Embryonic facial prominence (tissue), 1 donor: Measurements from ENCODE around the gene PRPH.
A peak's percentile ranks its signal among the peaks of the same experiment; 100 is the strongest.
"Not testable (repeated sequence)": the region's sequence is repeated elsewhere in the genome, so short reads cannot be mapped to it uniquely, and the experiment has no call there.

Experiments
- DNase-seq: peaks from one replicate; pipeline ENCODE4 v3.0.0-alpha.2; 2016; ENCODE audit errors: extremely low spot score

PRPH gene

DNA sequence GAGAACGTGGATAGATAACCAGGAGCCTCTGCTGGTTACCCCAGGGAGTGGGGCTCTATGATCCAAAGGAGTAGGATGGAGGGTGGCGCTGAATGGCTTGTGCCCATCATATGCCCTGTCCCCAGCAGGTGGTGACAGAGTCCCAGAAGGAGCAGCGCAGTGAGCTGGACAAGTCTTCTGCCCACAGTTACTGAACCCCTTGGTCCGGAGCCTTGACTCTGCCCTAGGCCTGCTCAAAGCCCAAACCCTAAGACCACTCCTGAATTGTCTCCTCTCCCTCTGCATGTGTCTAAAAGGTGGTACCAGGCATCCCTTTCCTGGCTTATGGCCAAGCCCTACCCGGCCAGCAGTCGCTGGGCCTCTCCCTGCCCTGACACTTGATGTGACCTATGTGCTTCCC, 3.2 kb downstream of the PRPH start:
- no peak for DNase-seq

GRCh38 chr12:49301760-49302159, 6.8 kb downstream of the PRPH start:
- DNase-seq: no peak

DNA sequence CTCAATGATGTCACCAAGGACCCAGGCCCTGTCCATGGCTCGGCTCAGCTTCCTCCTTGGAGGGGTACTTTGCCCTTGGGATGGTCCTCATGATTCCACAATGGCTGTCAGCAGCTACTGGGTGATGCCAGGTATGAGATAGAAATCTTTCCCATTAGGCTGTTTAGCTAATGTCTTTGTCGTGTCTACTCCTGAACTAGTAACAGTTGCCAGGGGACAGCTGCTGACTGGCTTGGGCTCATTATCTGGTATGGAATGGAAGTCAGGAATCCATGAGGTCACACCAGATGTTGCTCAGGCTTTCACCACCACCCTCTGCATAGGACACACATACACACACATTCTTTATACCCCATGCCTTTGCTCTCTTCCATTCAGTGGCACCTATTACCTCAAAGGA, 9.2 kb downstream of the PRPH start:
- no peak for DNase-seq

DNA sequence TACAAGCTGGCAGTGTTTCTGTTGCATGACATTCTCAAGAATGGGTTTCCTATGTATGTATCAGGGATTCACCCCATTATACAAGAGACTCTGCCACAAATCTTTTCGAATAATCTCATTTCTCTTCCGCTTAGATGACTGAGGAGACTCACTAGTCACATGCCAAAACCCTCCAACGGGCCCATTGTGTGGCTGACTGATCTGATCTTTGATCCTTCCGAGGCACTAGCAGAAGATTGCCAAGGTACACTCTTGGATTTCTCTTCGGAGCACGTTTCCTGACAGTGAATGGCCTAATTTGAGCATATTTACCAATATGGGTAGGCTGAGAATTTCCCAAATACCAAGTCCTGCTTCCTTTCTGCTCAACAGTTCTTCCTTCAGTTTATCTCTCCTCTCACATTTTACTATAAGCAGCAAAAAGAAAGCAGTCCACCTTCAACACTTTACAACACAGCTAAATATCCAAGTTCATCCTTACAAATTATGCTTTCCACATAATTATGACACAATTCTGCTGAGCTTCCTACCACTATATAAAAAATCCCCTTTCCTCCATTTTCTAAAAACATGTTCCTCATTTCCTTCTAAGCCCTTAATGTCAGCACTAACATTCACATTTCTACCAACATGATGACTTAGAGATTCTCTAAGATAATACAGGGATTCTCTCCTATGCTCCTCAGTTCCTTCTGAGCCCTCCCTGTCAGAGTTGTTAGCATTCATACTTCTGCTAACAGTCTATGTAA, 11.0 kb downstream of the PRPH start:
- DNase-seq: no peak

DNA sequence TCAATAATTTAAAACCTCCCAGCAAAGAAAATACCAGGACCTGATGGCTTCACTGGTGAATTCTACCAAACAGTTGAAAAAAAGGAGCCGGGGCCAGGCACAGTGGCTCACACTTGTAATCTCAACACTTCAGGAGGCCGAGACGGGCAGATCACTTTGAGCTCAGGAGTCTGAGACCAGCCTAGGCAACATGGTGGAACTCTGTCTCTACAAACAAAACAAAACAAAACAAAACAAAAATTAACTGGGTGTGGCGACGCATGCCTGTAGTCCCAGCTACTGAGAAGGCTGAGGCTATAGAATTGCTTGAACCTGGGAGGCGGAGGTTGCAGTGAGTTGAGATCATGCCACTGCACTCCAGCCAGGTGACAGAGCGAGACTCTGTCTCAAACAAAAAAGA, 14.4 kb downstream of the PRPH start:
- no peak for DNase-seq

GRCh38 chr12:49310451-49311000, 15.6 kb downstream of the PRPH start:
- not testable (repeated sequence) for DNase-seq

- no peak for DNase-seq
Observed at GRCh38 chr12:49314811-49315210, 19.9 kb downstream of the PRPH start.

GRCh38 chr12:49317118-49317517, 22.2 kb downstream of the PRPH start:
- not testable (repeated sequence) for DNase-seq

GRCh38 chr12:49320411-49321103, 25.6 kb downstream of the PRPH start:
- not testable (repeated sequence) for DNase-seq

DNA sequence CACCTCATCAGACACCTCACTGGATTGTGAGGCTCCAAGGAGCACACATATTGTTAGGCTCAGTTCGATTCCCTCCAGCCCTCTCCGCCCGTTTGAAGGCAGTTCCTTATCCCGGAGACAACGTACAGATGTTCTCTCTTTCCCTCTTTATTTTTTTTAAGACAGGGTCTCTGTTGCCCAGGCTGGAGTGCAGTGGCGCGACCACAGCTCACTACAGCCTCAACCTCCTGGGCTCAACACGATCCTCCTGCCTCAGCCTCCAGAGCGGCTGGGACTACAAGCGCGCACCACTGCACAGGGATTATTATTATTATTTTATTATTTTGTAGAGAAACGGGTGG, 27.4 kb downstream of the PRPH start:
- no peak for DNase-seq

DNA sequence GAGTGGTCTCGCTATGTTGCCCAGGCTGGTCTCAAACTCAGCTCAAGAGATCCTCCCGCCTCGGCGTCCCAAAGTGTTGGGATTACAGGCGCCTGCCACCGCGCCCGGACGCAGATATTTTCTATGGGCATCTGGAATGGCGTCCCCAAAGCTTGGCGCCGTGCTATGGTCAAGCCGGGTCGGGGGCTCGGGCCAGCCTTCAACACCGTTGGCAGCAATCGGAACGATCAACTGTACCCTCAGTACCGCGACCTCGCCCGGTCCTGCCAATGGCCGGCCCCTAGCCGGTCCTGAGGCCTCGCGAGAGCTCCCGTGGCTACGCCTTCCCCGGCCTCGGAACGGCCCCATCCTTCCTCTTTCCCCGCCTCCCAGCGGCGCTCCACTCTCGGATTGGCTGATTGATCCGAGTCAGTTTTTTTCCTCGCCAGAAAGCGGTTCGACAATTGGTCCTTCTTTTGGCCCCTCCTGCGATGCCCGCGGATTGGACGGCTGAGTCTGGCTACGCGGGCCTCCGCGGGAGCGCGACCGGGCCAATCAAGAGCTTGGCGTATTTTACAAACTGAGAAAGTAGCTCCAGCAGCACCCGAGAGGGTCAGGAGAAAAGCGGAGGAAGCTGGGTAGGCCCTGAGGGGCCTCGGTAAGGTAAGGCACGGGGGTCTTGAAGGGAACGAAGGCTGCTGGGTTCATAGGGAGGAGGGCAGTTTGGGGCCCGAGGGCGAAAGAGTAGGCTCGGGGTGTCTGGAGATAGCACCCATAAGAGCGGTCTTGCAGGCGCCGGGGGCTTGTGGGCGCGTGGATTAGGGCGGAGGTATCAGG, 28.0 kb downstream of the PRPH start, which contains the start of gene TROAP:
TROAP (plus strand) TSS at position 548 of the 816 bp plus-strand sequence. CDS start 354 bp downstream, outside the sequence.
- peak; percentile 96 for DNase-seq

DNA sequence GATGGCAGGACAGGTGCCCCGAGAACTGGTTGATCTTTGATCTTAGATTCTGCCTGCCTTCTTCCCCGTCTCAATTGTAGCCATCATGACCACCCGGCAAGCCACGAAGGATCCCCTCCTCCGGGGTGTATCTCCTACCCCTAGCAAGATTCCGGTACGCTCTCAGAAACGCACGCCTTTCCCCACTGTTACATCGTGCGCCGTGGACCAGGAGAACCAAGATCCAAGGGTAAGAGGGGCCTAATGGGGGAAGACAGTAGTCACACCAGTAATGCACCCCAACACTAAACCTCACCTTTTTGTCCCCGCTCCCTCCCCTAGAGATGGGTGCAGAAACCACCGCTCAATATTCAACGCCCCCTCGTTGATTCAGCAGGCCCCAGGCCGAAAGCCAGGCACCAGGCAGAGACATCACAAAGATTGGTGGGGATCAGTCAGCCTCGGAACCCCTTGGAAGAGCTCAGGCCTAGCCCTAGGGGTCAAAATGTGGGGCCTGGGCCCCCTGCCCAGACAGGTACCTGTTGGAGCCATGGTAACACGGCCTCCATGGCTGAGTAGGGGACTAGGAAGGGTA, 28.7 kb downstream of the PRPH start:
- DNase-seq: no peak

GRCh38 chr12:49325606-49326005, 30.7 kb downstream of the PRPH start:
- DNase-seq: no peak

- no peak for DNase-seq
Observed at GRCh38 chr12:49327368-49327767, 32.4 kb downstream of the PRPH start.

DNA sequence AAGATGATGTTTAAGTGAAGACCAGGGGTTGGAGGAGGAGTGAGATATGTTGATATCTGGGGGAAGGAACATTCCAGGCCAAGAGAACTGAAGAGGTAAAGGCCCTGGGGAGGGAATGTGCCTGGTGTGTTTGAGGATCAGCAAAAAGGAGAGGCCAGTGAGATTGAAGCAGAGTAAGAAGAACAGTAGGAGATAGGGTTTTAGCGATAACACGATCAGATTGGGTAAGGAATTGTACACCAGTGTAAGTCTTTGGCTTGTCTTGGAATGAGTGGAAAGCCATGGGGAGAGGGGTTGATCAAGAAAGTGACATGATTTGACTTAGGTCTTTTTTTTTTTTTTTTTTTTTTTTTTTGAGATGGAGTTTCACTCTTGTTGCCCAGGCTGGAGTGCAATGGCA, 32.9 kb downstream of the PRPH start:
- no peak for DNase-seq

GRCh38 chr12:49328816-49329215, 33.9 kb downstream of the PRPH start:
- DNase-seq: no peak

GRCh38 chr12:49330032-49330619, 35.2 kb downstream of the PRPH start:
- no peak for DNase-seq

DNA sequence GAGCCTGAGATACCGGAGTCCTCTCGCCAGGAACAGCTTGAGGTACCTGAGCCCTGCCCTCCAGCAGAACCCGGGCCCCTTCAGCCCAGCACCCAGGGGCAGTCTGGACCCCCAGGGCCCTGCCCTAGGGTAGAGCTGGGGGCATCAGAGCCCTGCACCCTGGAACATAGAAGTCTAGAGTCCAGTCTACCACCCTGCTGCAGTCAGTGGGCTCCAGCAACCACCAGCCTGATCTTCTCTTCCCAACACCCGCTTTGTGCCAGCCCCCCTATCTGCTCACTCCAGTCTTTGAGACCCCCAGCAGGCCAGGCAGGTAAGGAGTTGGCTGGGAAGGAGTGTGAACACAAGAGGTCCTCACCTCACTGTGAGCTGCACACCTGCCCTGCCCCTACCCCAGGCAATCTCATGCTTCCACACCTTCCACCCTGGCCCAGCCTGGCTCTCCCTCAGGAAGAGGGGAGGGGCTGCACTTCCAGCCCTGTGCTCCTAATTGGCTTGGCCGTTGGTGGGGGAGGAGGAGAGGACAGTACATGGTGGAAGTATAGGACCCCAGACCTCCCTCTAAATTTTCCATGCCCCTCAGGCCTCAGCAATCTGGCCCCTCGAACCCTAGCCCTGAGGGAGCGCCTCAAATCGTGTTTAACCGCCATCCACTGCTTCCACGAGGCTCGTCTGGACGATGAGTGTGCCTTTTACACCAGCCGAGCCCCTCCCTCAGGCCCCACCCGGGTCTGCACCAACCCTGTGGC, 35.9 kb downstream of the PRPH start:
- DNase-seq: no peak

DNA sequence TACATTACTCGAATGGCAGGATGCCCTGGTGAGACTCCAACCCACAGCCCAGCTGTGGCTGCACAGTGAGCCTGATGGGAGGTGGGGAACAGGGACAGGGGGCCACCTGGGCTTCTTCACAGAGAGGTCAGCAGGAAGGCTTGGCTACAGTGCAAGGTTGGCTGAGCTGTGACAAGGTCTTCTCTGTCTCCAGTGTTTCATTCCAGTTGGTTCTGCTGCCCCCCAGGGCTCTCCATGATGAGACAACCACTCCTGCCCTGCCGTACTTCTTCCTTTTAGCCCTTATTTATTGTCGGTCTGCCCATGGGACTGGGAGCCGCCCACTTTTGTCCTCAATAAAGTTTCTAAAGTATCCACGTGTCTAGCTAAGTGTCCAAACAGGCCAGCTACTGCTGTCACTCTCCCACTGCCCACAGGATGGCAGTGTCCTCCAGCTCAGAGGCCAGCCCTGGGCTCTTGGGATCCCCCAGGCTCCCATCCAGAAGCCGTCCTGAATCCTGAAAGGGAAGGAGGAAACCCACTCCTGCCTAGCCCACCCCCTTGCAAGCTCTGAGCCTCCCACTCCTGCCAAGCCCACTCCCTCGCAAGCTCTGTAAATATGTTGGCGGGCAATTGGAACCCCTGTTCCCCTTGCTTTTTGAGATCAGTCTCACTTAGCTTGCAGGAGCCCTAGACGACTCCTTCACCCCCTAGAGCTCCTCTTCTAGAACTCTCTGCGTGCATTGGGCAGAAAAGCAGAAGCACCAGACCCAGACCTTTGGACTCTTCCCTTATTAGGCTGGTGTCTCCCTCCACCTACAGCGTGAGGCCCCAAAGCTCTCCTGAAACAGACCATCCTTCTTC, 36.7 kb downstream of the PRPH start:
- no peak for DNase-seq

DNA sequence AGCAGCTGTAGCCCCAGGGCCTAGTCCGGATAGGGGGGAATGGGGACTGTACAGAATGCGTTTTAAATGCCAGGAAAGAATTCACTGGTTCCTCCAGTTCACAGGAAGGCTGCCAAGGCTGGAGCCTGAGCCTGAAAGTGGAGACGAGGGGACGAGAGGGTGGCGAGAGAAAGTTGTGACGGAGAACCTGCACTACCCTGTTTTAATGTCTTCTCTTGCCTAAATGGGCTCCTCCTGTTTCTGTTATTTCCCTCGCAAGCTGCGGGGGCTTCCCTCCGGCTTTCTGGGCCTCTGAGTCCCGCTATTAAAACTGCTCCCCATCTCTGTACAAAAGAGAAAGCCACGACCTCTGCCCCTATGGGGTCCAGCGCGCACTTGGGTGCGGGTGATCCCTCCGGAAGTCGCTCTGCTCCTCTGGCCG, 37.5 kb downstream of the PRPH start:
- no peak for DNase-seq
